ENCODE data around the gene CHRNA10. TPM values are rescaled to one million over a fixed set of nuclear protein-coding genes. Genes with fewer than 3 reads are reported as not detected.
A peak's percentile ranks its signal among the peaks of the same experiment; 100 is the strongest.

The CHRNA10 gene
- total and polyA plus RNA-seq, 2 donors (not counting 1 experiment from before 2014, with no cell fraction given): 2.1 to 4.0 TPM

- Histone ChIP-seq H2AFZ (ENCODE audit: insufficient read depth, low read depth, low read length, poor library complexity, severe bottlenecking) (peak overlapping the region; percentile 81), H3K27ac (ENCODE audit: low read length in 2 of 2) (no peak overlapping the region), H3K9ac (ENCODE audit: low read length) (no peak overlapping the region), H4K20me1 (ENCODE audit: control insufficient read depth, insufficient read depth, low read length, poor library complexity, severe bottlenecking) (no peaks in the 10 kb centered on the region), H3K9me3 (ENCODE audit: control extremely low read depth in 1 of 3, control insufficient read depth in 2 of 3, insufficient read depth in 1 of 3, low read length in 2 of 3) (peaks cover 0 to 12% (median 0%) of the 10 kb centered on the region in 3 donors), H3K4me1 (ENCODE audit: control insufficient read depth in 2 of 2, insufficient read depth in 2 of 2, low read length in 2 of 2) (peaks cover 10 to 14% of the 10 kb centered on the region in 2 donors), H3K79me2 (ENCODE audit: control insufficient read depth, insufficient read depth, low read length) (no peaks in the 10 kb centered on the region), H3K4me2 (replicated peaks; ENCODE audit: low read depth, low read length, poor library complexity, severe bottlenecking) (no peak overlapping the region), H3K4me3 (ENCODE audit: control extremely low read depth in 1 of 5, extremely low read depth in 1 of 5, insufficient read depth in 1 of 5, low read depth in 2 of 5, low read length in 4 of 5) (no peak overlapping the region), H3K27me3 (replicated peaks in 1 of 4; ENCODE audit: control extremely low read depth in 1 of 4, control insufficient read depth in 3 of 4, insufficient read depth in 4 of 4, low read length in 3 of 4) (peaks cover 0 to 40% (median 13%) of the 10 kb centered on the region in 4 experiments), H3K36me3 (replicated peaks in 1 of 2; ENCODE audit: control extremely low read depth in 1 of 2, control insufficient read depth in 1 of 2, extremely low read depth in 1 of 2, insufficient read depth in 2 of 2, low read length in 1 of 2) (no peaks in the 10 kb centered on the region)
- H3K4me3 Mint-ChIP-seq: peak overlapping the region; percentile 78
- peaks cover 61% of the 10 kb centered on the region for H3K27me3 Mint-ChIP-seq
- CTCF ChIA-PET: interaction anchor here (0.8 kb wide), 1 partner anchor 432 kb away, joined by 3 read pairs; no protein-coding TSS in a partner anchor
- H3K27ac Mint-ChIP-seq: no peak overlapping the region
- H3K4me1 Mint-ChIP-seq: peaks cover 10% of the 10 kb centered on the region
- TF ChIP-seq EZH2 (IDR thresholded peaks at IDR 0.05; ENCODE audit: borderline replicate concordance, insufficient read depth, low read depth, low read length, poor library complexity, severe bottlenecking) (no peak), CTCF (IDR thresholded peaks at IDR 0.05) (no peak)
- no peak for ATAC-seq (ENCODE audit: low read depth)
- no peaks in the 10 kb centered on the region for H3K9me3 Mint-ChIP-seq (ENCODE audit: insufficient read depth)
- DNase-seq: no peak
- POLR2A ChIA-PET: no interaction called here
- 78% methylated on average over 7 of the region's 8 CpGs for WGBS (ENCODE audit: insufficient coverage)
- intact Hi-C loops (cut with micrococcal nuclease): no loop called here
Observed at GRCh38 chr11:3641191-3641590, 30.0 kb downstream of the CHRNA10 start.

GRCh38 chr11:3639841-3640240 is 31.3 kb downstream of the CHRNA10 start:
- no peak overlapping the region for H3K27ac Mint-ChIP-seq
- no peak for DNase-seq
- no peaks in the 10 kb centered on the region for H4K20me1 ChIP-seq (ENCODE audit: control insufficient read depth, insufficient read depth, low read length, poor library complexity, severe bottlenecking)
- no peaks in the 10 kb centered on the region for H3K36me3 ChIP-seq (replicated peaks in 1 of 2; ENCODE audit: control extremely low read depth in 1 of 2, control insufficient read depth in 1 of 2, extremely low read depth in 1 of 2, insufficient read depth in 2 of 2, low read length in 1 of 2)
- H3K27me3 ChIP-seq (replicated peaks in 1 of 4; ENCODE audit: control extremely low read depth in 1 of 4, control insufficient read depth in 3 of 4, insufficient read depth in 4 of 4, low read length in 3 of 4): peaks cover 0 to 33% (median 12%) of the 10 kb centered on the region in 4 experiments
- peaks cover 10% of the 10 kb centered on the region for H3K4me1 Mint-ChIP-seq
- no peak overlapping the region for H2AFZ ChIP-seq (ENCODE audit: insufficient read depth, low read depth, low read length, poor library complexity, severe bottlenecking)
- H3K9ac ChIP-seq (ENCODE audit: low read length): no peak overlapping the region
- no peak for TF ChIP-seq EZH2 (IDR thresholded peaks at IDR 0.05; ENCODE audit: borderline replicate concordance, insufficient read depth, low read depth, low read length, poor library complexity, severe bottlenecking)
- no peaks in the 10 kb centered on the region for H3K79me2 ChIP-seq (ENCODE audit: control insufficient read depth, insufficient read depth, low read length)
- CTCF ChIA-PET: no interaction called here
- H3K27ac ChIP-seq (ENCODE audit: low read length in 2 of 2): no peak overlapping the region
- H3K4me3 ChIP-seq (ENCODE audit: control extremely low read depth in 1 of 5, extremely low read depth in 1 of 5, insufficient read depth in 1 of 5, low read depth in 2 of 5, low read length in 4 of 5): no peak overlapping the region
- H3K4me2 ChIP-seq (replicated peaks; ENCODE audit: low read depth, low read length, poor library complexity, severe bottlenecking): no peak overlapping the region
- peaks cover 0 to 13% (median 0%) of the 10 kb centered on the region in 3 donors for H3K9me3 ChIP-seq (ENCODE audit: control extremely low read depth in 1 of 3, control insufficient read depth in 2 of 3, insufficient read depth in 1 of 3, low read length in 2 of 3)
- POLR2A ChIA-PET: no interaction called here
- intact Hi-C loops (cut with micrococcal nuclease): no loop called here
- no peaks in the 10 kb centered on the region for H3K9me3 Mint-ChIP-seq (ENCODE audit: insufficient read depth)
- no peak for ATAC-seq (ENCODE audit: low read depth)
- H3K4me1 ChIP-seq (ENCODE audit: control insufficient read depth in 2 of 2, insufficient read depth in 2 of 2, low read length in 2 of 2): peaks cover 10 to 14% of the 10 kb centered on the region in 2 donors
- 96% methylated on average over 13 of the region's 14 CpGs for WGBS (ENCODE audit: insufficient coverage)
- H3K27me3 Mint-ChIP-seq: peaks cover 55% of the 10 kb centered on the region
- peak overlapping the region; percentile 16 for H3K4me3 Mint-ChIP-seq

Data from B cell (primary cell).